CD4-positive, alpha-beta T cell treated with Interferon alpha-2 for 1 hour (primary cell): ENCODE results near the gene SKP2.

Experiments
- DNase-seq, 2 donors: peaks; one replicate each; pipeline ENCODE4 v3.0.0-alpha.2; 2020 to 2022

The SKP2 gene

DNA sequence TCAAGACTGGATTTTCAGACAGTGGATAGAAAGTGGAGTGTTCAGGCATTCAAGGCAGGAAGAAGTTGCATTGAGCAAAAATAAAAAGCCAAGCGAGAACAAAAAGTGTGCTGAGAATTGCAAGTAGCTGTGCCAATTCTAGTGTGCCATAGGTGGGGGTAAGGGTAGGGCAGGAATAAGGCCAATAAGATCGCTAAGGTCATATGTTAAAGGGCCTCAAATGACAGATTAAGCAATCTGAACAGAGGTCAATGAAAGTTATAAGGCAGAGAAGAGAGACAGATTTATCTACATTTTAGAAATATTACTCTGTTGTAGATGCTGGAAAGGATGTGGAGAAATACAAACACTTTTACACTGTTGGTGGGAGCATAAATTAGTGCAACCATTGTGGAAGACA lies 53.4 kb downstream of the SKP2 start:
- no peak for DNase-seq

DNA sequence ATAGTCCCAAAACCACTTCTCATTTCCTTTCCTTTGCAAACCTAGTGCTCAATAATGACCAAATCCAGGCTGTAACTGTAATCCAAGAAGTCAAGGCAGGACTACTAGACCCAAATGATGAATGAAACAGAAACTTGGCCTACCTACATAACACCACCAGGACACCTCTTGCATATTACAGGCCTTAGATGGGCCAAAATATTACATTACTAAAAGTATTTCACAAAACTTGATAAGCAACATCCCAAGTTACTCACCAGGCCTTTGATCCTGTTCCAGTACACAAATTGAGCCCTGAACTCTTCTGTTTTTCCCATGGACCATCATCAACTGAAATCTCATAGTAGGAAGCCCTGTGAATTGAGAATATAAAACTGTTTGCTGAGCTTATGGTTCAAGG lies 55.0 kb downstream of the SKP2 start:
- no peak for DNase-seq

DNA sequence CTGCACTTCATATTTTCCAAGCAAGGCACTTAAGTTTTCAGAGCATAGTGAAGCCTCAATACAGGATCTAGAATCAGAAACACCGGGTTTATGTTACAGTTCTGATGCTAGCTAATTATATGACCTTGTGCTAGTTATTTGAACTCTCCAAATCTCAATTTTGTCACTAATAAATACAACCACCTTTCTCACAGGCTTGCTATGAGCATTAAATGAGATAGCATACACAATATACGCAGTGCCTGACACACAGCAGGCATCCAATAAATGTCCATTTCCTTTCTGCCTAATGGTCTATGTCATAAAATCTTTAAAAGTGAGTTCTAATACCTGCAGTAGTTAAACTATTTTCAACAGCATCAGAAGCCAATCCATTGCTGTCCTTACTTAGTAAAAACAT lies 56.9 kb downstream of the SKP2 start:
- no peak for DNase-seq

DNA sequence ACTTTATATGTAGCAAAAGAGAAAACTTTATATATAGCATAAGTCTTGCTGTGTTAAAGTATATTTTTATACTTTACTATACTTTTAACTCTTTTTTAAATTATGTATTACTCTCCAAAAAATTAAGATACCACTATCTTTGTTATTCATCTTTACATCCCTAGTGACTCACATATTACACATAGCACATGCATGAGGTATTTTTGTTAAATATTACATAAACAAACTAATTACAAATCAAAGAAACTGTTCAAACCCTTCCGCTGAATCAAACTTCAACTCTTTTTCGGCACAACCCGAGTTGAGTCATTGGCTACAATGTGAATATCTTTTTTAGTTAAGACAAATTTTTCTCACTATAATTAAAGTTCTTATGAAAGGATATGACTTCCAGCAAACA lies 57.8 kb downstream of the SKP2 start:
- DNase-seq = no peak

DNA sequence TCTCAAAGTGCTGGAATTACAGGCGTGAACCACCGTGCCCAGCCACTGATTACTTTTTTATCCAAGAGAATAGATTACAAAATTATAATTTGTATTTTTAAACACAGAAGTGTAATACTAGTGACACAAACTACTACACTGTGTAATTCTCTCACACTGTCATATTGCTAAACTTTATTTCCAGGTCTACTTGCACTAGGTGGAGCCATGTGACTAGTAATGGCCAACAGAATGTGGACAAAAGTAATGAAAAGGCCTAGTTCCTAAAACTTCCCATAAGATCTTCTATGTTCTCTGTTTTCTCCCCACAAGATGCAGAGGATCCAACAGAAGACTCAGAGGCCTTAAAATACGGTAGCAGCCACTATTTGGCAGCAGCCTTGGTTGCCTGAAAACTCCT lies 62.5 kb downstream of the SKP2 start:
- no peak for DNase-seq

DNA sequence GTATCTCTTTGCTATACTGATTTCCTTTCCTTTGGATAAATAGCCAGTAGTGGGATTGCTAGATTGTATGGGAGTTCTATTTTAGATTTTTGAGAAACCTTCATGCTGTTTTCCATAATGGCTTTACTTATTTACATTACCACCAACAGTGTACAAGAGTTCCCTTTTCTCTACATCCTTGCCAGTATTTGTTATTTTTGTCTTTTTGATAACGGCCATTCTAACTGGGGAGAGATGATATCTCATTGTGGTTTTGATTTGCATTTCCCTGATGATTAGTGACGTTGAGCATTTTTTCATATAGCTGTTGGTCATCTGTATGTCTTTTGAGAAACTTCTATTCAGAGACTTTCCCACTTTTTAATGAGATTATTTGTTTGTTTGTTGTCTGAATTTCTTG lies 64.0 kb downstream of the SKP2 start:
- DNase-seq = no peak

DNA sequence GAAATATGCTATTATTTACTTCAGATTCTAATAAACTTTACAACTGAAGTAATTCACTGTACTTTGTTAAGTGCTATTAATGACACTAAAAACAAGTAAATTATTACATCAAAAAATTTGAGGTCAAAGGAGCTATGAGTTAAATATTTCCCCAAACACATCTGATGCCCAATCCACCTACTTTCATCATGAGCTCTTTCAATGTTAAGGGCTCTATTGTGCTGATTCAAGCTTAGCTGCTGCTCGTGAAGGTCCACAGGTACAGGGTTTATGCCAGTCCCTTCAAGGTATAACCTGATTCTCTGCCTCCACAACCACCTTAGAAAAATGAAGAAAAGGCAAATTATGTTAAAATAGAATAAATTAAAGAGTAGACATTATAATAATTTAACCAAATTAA lies 65.7 kb downstream of the SKP2 start:
- DNase-seq = no peak

DNA sequence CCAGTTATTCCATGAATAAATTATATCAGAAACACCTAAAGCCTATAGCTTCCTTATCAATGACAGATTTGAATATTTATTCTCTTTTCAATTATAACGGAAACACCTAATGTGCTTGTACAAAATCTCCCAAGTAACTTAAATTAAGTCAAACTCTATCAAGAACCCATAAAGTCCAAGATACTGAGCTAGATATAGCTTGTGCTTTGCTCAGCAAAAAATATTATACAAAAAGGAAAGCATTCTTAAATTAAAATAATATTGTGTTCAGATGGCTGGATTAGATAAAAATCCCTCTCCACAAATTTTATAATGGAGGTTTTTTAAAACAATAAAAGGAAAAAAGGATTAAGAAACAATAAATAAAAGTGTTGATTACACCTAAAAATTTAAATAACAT lies 66.1 kb downstream of the SKP2 start:
- no peak for DNase-seq

DNA sequence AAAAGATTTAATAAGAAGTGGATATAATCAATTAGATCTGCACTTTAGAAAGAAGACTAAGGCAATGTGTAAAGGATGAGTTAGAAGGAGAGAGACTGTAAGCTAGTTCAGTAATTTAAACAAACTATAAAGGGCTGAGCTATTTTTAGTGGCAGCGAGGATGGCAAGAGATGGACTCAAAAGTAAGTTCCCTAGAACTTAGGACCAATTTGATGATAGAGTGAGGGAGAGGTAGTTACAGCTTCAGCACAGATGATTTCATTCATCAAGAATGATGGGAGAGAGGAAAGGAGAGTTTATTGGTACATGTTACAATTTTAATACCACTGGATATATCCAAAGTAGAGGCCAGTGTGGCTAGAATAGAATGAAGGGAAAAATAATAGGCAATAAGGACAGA lies 70.7 kb downstream of the SKP2 start:
- DNase-seq = no peak

DNA sequence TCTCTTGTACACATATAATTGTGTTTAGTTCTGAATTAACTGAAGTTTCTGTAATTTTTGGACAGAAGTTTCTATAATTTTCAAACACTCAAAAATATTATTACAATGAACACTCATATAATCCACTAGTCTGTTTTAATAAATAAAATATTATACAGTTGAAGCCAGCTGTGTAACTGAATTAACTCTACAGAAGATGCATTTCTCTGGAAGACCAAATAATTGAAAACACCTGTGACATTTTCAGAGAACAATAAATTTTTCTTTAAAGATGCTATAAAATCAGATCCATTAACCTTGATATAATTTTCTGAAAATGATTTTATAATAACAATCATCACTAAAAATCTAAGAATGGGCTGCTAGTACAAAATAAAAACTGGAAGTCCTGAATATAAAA lies 75.1 kb downstream of the SKP2 start:
- no peak for DNase-seq

DNA sequence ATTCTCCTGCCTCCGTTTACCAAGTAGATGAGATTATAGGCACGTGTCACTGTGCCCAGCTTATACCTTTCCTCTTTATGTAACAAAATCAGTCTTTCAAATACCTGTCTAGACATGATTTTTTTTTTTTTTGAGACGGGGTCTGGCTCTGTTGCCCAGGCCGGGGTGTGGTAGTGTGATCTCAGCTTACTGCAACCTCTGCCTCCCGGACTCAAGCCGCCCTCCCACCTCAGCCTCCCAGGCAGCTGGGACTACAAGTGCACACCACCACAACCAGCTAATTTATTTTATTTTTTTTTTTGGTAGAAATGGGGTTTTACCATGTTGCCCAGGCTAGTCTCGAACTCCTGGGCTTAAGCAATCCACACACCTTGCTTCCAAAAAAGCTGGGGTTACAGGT lies 76.6 kb downstream of the SKP2 start:
- DNase-seq = no peak

DNA sequence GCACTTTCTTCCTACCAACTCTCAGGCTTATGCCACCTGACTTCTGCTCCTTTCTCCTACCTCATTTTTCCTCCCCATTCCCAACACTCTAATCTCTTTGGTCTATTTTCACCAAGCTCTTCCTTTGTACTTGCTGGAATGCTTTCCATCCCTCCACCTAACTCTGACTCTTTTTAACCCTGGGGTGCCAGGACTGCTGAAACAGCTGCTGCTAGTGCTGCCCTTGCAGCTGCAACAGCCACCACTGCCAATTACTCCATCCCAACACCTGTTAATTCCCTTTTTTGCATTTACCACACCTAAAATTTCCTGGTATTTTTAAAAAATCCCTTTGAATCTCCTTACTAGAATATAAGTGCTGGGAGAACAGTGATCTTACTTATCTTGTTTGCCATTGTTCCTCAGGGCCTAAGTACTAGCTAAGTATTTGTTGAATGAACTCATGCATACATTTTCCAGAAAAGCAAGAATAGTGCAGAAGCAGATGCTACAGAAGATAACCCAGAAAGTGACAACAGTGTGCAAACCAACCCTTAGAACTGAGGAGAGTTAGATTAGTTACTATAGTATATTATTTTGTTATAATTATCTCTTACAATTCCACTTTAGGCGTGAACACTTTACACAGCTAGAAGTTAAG lies 78.4 kb downstream of the SKP2 start:
- DNase-seq = no peak

DNA sequence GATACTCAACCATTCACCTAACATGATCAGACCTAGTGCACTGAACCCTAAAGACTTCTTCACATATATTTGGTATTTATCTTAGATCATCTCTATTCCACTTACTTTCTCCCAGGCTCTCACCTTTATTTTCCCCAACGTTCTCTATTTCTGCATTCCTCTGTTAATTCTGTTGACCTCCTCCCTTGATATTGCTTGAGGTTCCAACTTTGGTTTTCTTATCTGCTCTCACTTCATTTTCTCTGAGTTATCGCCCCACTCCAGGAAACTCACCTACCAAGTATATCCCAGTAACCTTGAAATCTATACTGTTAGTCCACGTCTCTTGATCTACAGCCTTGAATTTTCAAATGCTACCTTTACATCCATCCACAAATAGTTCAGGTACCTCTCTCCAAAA lies 80.6 kb downstream of the SKP2 start:
- DNase-seq = no peak
